HepG2 (cell line): ENCODE data around the gene MROH2A. TPM values are rescaled to one million over a fixed set of nuclear protein-coding genes. Genes with fewer than 3 reads are reported as not detected.

Experiments
- DMAP1 ChIP-seq: IDR thresholded peaks from 2 replicates; pipeline ENCODE4 v1.6.1; 2016
- FOXJ3 ChIP-seq: sonication (generic); formaldehyde crosslinking; IDR thresholded peaks from 2 replicates; pipeline ENCODE4 v1.4.0; 2020; ENCODE audit warnings: missing genetic modification reagents, mild to moderate bottlenecking, borderline replicate concordance
- HMG20A ChIP-seq: IDR thresholded peaks from 2 replicates; pipeline ENCODE4 v1.6.1; 2016; ENCODE audit warnings: borderline replicate concordance
- HNF1A ChIP-seq, 2 experiments: sonication (generic) in 1 of 2; formaldehyde crosslinking in 1 of 2; IDR thresholded peaks; 2 replicates each; pipeline versions ENCODE4 v1.4.0 to v1.6.1; 2016 to 2020; ENCODE audit warnings: borderline replicate concordance in 1 of 2, low read depth in 1 of 2, mild to moderate bottlenecking in 1 of 2, missing genetic modification reagents in 1 of 2
- KLF9 ChIP-seq: IDR thresholded peaks from 2 replicates; pipeline ENCODE4 v1.6.1; 2016; ENCODE audit warnings: low read depth
- NCOR1 ChIP-seq: fragments of 200-600 bp; sonication (generic); IDR thresholded peaks from 2 replicates; pipeline ENCODE4 v1.7.0; 2017; ENCODE audit warnings: antibody characterized with exemption, low read length, borderline replicate concordance
- RERE ChIP-seq: IDR thresholded peaks from 2 replicates; pipeline ENCODE4 v1.6.1; 2016; ENCODE audit warnings: low read depth, missing genetic modification reagents, missing compliant biosample characterization
- ZBTB34 ChIP-seq: sonication (generic); formaldehyde crosslinking; IDR thresholded peaks from 2 replicates; pipeline ENCODE4 v1.8.0; 2022; ENCODE audit warnings: mild to moderate bottlenecking, missing genetic modification reagents
- ZNF234 ChIP-seq: sonication (generic); formaldehyde crosslinking; conservative IDR thresholded peaks from 2 replicates; pipeline ENCODE4 v1.5.1; 2020; ENCODE audit warnings: mild to moderate bottlenecking, missing genetic modification reagents
- ZNF609 ChIP-seq: sonication (generic); formaldehyde crosslinking; IDR thresholded peaks from 2 replicates; pipeline ENCODE4 v1.4.0; 2020; ENCODE audit warnings: mild to moderate bottlenecking, missing genetic modification reagents, borderline replicate concordance
- ZNF703 ChIP-seq: sonication (generic); formaldehyde crosslinking; IDR thresholded peaks from 2 replicates; pipeline ENCODE4 v1.5.1; 2020; ENCODE audit warnings: missing genetic modification reagents, mild to moderate bottlenecking, moderate library complexity, borderline replicate concordance
- ZSCAN9 ChIP-seq: IDR thresholded peaks from 2 replicates; pipeline ENCODE4 v1.6.1; 2016; ENCODE audit warnings: borderline replicate concordance
- polyA plus RNA-seq, 8 experiments: library from polyadenylated mRNA; depleted of rRNA in 3 of 8; stranded (reverse) in 7 of 8; unstranded in 1 of 8; fragments of >200 nt; fragmentation: Illumina TruSeq in 4 of 8; extraction: Trizol in 4 of 8; gene quantifications; 2 replicates each; pipeline versions ENCODE4 v1.2.1 to v1.2.3, GENCODE V29; 2011 to 2016; ENCODE audit warnings: low read depth in 4 of 8, missing spikeins in 1 of 8, mixed read lengths in 1 of 8; ENCODE audit not compliant: insufficient read depth in 1 of 8
- total RNA-seq, 5 experiments: library from RNA; depleted of rRNA; stranded (reverse); fragments of >200 nt; fragmentation: Illumina TruSeq; extraction: Trizol; gene quantifications; 2 replicates each; pipeline ENCODE4 v1.2.3, GENCODE V29; 2016; ENCODE audit warnings: low read depth in 1 of 5

MROH2A gene
- total and polyA plus RNA-seq, 2 of the 13 experiments (the other 11 are each of a cell fraction or from before 2014, with no cell fraction given), result 0.03 to 0.04 TPM

- peak; percentile 100 for TF ChIP-seq ZNF609 (CRISPR knock-in tag)
- peak; percentile 94; the same call in 1 of the 2 replicates for TF ChIP-seq ZNF703 (CRISPR knock-in tag)
- peak; percentile 100 for TF ChIP-seq RERE
- TF ChIP-seq DMAP1 (CRISPR knock-in tag), result 0 out of 2 replicates have a peak, but pooled peaks have one; percentile 49
- 0 out of 2 replicates have a peak, but pooled peaks have one; percentile 38 for TF ChIP-seq ZBTB34 (CRISPR knock-in tag)
- peak; percentile 96 for TF ChIP-seq FOXJ3 (CRISPR knock-in tag)
- TF ChIP-seq NCOR1, result peak; percentile 99
- peak; percentile 47; the same call in 1 of the 2 replicates for TF ChIP-seq KLF9 (CRISPR knock-in tag)
- TF ChIP-seq HMG20A (CRISPR knock-in tag), result peak; percentile 98
- TF ChIP-seq ZSCAN9 (CRISPR knock-in tag), result peak; percentile 85
- no peak for TF ChIP-seq ZNF234 (CRISPR knock-in tag)
- peak; percentile 99 for TF ChIP-seq HNF1A (IDR thresholded peaks at IDR 0.05; ENCODE audit: low read depth)
- peak; percentile 99 for TF ChIP-seq HNF1A (CRISPR knock-in tag; IDR thresholded peaks at IDR 0.05; ENCODE audit: borderline replicate concordance)
Measured at GRCh38 chr2:233745073-233745755, 32.9 kb upstream of the MROH2A start (continued).
